GM12878 (cell line): ENCODE measurements around the gene CTIF. TPM values are rescaled to one million over a fixed set of nuclear protein-coding genes. Genes with fewer than 3 reads are reported as not detected.
A peak's percentile ranks its signal among the peaks of the same experiment; 100 is the strongest.

Experiments
- BCL11A ChIP-seq: IDR thresholded peaks from 2 replicates; pipeline ENCODE4 v1.6.1; 2011; ENCODE audit warnings: low read depth, low read length
- BMI1 ChIP-seq: fragments of 450-650 bp; IDR thresholded peaks from 2 replicates; pipeline ENCODE4 v1.6.1; 2016; ENCODE audit warnings: mild to moderate bottlenecking, moderate library complexity, borderline replicate concordance
- CEBPB ChIP-seq, 2 experiments: fragments of 150-350 bp in 1 of 2; IDR thresholded peaks; 2 replicates each; pipeline ENCODE4 v1.6.1; 2012 to 2014; ENCODE audit warnings: low read depth in 2 of 2, low read length in 2 of 2, borderline replicate concordance in 1 of 2, inconsistent platforms in 1 of 2
- EED ChIP-seq: sonication (generic); IDR thresholded peaks from 2 replicates; pipeline ENCODE4 v1.6.1; 2016; ENCODE audit warnings: antibody characterized with exemption, low read depth
- ELK1 ChIP-seq: IDR thresholded peaks from 2 replicates; pipeline ENCODE4 v1.6.1; 2012; ENCODE audit warnings: low read depth, low read length, improper control_type of control experiment
- ESRRA ChIP-seq: IDR thresholded peaks from 2 replicates; pipeline ENCODE4 v1.6.1; 2012; ENCODE audit warnings: mild to moderate bottlenecking, low read length, improper control_type of control experiment
- FOXK2 ChIP-seq: fragments of 450-650 bp; IDR thresholded peaks from 2 replicates; pipeline ENCODE4 v1.6.1; 2017; ENCODE audit warnings: mild to moderate bottlenecking, moderate library complexity
- GABPA ChIP-seq: IDR thresholded peaks from 2 replicates; pipeline ENCODE4 v1.6.1; 2014; ENCODE audit warnings: antibody characterized with exemption, low read depth, mild to moderate bottlenecking, inconsistent platforms
- HCFC1 ChIP-seq: fragments of 150-350 bp; IDR thresholded peaks from 2 replicates; pipeline ENCODE4 v1.6.1; 2014; ENCODE audit warnings: low read length
- IKZF1 ChIP-seq: fragments of 450-650 bp; conservative IDR thresholded peaks from 2 replicates; pipeline ENCODE4 v1.6.1; 2017; ENCODE audit warnings: antibody characterized with exemption, mild to moderate bottlenecking
- KAT2A ChIP-seq: conservative IDR thresholded peaks from 2 replicates; pipeline ENCODE4 v1.6.1; 2011; ENCODE audit warnings: low read depth, low read length; ENCODE audit not compliant: control insufficient read depth
- KDM1A ChIP-seq: fragments of 200-600 bp; sonication (generic); IDR thresholded peaks from 2 replicates; pipeline ENCODE4 v1.6.1; 2016; ENCODE audit warnings: borderline replicate concordance
- MEF2A ChIP-seq: IDR thresholded peaks from 2 replicates; pipeline ENCODE4 v1.6.1; 2011; ENCODE audit warnings: low read depth, mild to moderate bottlenecking, low read length, moderate library complexity; ENCODE audit not compliant: insufficient read depth
- MLLT1 ChIP-seq: fragments of 450-650 bp; IDR thresholded peaks from 2 replicates; pipeline ENCODE4 v1.6.1; 2016; ENCODE audit warnings: mild to moderate bottlenecking
- MYB ChIP-seq: fragments of 150-350 bp; IDR thresholded peaks from 2 replicates; pipeline ENCODE4 v1.6.1; 2014; ENCODE audit warnings: mild to moderate bottlenecking, low read depth, low read length, borderline replicate concordance
- MYC ChIP-seq: IDR thresholded peaks from 2 replicates; pipeline ENCODE4 v1.6.1; 2011; ENCODE audit warnings: mild to moderate bottlenecking, low read length, moderate library complexity, inconsistent platforms; ENCODE audit not compliant: insufficient read depth, insufficient replicate concordance, insufficient read length, severe bottlenecking
- NFYA ChIP-seq: IDR thresholded peaks from 2 replicates; pipeline ENCODE4 v1.6.1; 2011; ENCODE audit warnings: low read depth, mild to moderate bottlenecking, low read length, improper control_type of control experiment, borderline replicate concordance
- NKRF ChIP-seq: fragments of 450-650 bp; conservative IDR thresholded peaks from 2 replicates; pipeline ENCODE4 v1.6.1; 2017; ENCODE audit warnings: mild to moderate bottlenecking, moderate library complexity
- REST ChIP-seq: IDR thresholded peaks from 2 replicates; pipeline ENCODE4 v1.6.1; 2012; ENCODE audit warnings: mild to moderate bottlenecking, low read depth, low read length
- SKIL ChIP-seq: fragments of 450-650 bp; IDR thresholded peaks from 2 replicates; pipeline ENCODE4 v1.6.1; 2017; ENCODE audit warnings: mild to moderate bottlenecking, low read depth, inconsistent platforms; ENCODE audit not compliant: poor library complexity, severe bottlenecking
- polyA plus RNA-seq, 11 experiments: library from polyadenylated mRNA; depleted of rRNA in 4 of 11; unstranded in 6 of 11; stranded (reverse) in 5 of 11; fragments of >200 nt; fragmentation: Nextera tagmentation in 4 of 11; fragmentation: Illumina TruSeq in 1 of 11; extraction: Ambion mirVana in 4 of 11; extraction: Trizol in 1 of 11; gene quantifications; 1 replicate in 1 of 11; 2 replicates in 10 of 11; pipeline versions ENCODE4 v1.2.1 to v1.2.3, GENCODE V29; 2011 to 2016; ENCODE audit warnings: inconsistent platforms in 2 of 11, missing spikeins in 2 of 11, low read depth in 1 of 11
- total RNA-seq, 4 experiments: library from RNA; depleted of rRNA in 3 of 4; stranded (reverse); fragments of >200 nt in 3 of 4; fragmentation: Illumina TruSeq in 1 of 4; extraction: Trizol in 1 of 4; gene quantifications; 2 replicates each; pipeline versions ENCODE4 v1.2.1 to v1.2.3, GENCODE V29; 2013 to 2021

Gene CTIF
- total and polyA plus RNA-seq, 10 of the 15 experiments (the other 5 are each of a cell fraction or from before 2014, with no cell fraction given) = 0.06 to 11.6 (median 2.5) TPM

GRCh38 chr18:48896875-48897511, 358.2 kb downstream of the CTIF start (continued):
- TF ChIP-seq HCFC1 = no peak
- no peak for TF ChIP-seq KDM1A
- TF ChIP-seq SKIL = no peak
- TF ChIP-seq MEF2A = no peak
- TF ChIP-seq EED = no peak
- 0 out of 2 replicates have a peak, but pooled peaks have one; percentile 13 for TF ChIP-seq FOXK2
- no peak for TF ChIP-seq ELK1
- TF ChIP-seq NFYA = no peak
- peak; percentile 54 for TF ChIP-seq IKZF1
- no peak for TF ChIP-seq MLLT1
- TF ChIP-seq REST = no peak
- TF ChIP-seq BCL11A = no peak
- TF ChIP-seq MYC = no peak
- no peak for TF ChIP-seq MYB
- no peak for TF ChIP-seq BMI1
- no peak for TF ChIP-seq NKRF
- TF ChIP-seq CEBPB (IDR thresholded peaks at IDR 0.05; ENCODE audit: borderline replicate concordance in 1 of 2, low read depth in 2 of 2, low read length in 2 of 2) = no peak
- TF ChIP-seq ESRRA = no peak
- no peak for TF ChIP-seq GABPA
- no peak for TF ChIP-seq KAT2A
